SK-N-SH (cell line): ENCODE data around the gene PHEX.

Experiments used
- EZH2phosphoT487 ChIP-seq: fragments of 200-600 bp; sonication (generic); IDR thresholded peaks from 2 replicates; pipeline ENCODE4 v1.6.1; 2017; ENCODE audit warnings: low read depth, mixed run types, mild to moderate bottlenecking, antibody characterized with exemption, moderate library complexity, borderline replicate concordance
- GABPA ChIP-seq: IDR thresholded peaks from 2 replicates; pipeline ENCODE4 v1.4.0; 2012; ENCODE audit warnings: low read depth, mild to moderate bottlenecking
- SIN3A ChIP-seq: IDR thresholded peaks from 2 replicates; pipeline ENCODE4 v1.6.1; 2012; ENCODE audit warnings: low read depth, mild to moderate bottlenecking, low read length, moderate library complexity, borderline replicate concordance
- TF ChIP-seq, protein P1 (sequence below): fragments of 200-600 bp; sonication (generic); IDR thresholded peaks from 2 replicates; pipeline ENCODE4 v1.6.1; 2017; ENCODE audit warnings: antibody characterized with exemption, mild to moderate bottlenecking, moderate library complexity

DNA sequence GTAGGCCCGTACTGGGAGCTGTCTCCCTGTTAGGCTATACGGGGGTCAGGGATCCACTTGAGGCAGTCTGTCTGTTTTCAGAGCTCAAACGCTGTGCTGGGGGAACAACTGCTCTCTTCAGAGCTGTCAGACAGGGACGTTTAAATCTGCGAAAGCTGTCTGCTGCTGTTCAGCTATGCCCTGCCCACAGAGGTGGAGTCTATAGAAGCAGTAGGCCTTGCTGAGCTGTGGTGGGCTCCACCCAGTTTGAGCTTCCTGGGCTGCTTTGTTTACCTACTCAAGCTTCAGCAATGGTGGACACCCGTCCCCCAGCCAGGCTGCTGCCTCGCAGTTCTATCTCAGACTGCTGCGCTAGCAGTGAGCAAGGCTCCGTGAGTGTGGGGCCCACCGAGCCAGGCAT is 27.3 kb upstream of the PHEX start:
- TF ChIP-seq EZH2phosphoT487 (no peak), SIN3A (no peak), GABPA (no peak)
- TF ChIP-seq, protein P1, sequence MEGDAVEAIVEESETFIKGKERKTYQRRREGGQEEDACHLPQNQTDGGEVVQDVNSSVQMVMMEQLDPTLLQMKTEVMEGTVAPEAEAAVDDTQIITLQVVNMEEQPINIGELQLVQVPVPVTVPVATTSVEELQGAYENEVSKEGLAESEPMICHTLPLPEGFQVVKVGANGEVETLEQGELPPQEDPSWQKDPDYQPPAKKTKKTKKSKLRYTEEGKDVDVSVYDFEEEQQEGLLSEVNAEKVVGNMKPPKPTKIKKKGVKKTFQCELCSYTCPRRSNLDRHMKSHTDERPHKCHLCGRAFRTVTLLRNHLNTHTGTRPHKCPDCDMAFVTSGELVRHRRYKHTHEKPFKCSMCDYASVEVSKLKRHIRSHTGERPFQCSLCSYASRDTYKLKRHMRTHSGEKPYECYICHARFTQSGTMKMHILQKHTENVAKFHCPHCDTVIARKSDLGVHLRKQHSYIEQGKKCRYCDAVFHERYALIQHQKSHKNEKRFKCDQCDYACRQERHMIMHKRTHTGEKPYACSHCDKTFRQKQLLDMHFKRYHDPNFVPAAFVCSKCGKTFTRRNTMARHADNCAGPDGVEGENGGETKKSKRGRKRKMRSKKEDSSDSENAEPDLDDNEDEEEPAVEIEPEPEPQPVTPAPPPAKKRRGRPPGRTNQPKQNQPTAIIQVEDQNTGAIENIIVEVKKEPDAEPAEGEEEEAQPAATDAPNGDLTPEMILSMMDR = no peak
